Neuronal stem cell (in vitro differentiated cells): ENCODE data around the gene NQO2.
"Not testable (repeated sequence)": the region's sequence is repeated elsewhere in the genome, so short reads cannot be mapped to it uniquely, and the experiment has no call there.

Experiments used
- DNase-seq: peaks from one replicate; pipeline ENCODE4 v3.0.0-alpha.2; 2013; ENCODE audit warnings: low spot score
- H2AFZ ChIP-seq: one replicate; pipeline ENCODE4 v1.6.1; 2013; ENCODE audit warnings: mild to moderate bottlenecking, low read length, inconsistent platforms
- H2AK5ac ChIP-seq: 2 replicates; pipeline ENCODE4 v1.6.1; 2013; ENCODE audit warnings: low read depth, mild to moderate bottlenecking, inconsistent platforms, low read length, moderate library complexity, mixed read lengths
- H2BK120ac ChIP-seq: 2 replicates; pipeline ENCODE4 v1.6.1; 2013; ENCODE audit warnings: low read depth, mild to moderate bottlenecking, inconsistent platforms, low read length, moderate library complexity, mixed read lengths
- H2BK12ac ChIP-seq: one replicate; pipeline ENCODE4 v1.6.1; 2013; ENCODE audit warnings: low read length, inconsistent platforms
- H2BK15ac ChIP-seq: 2 replicates; pipeline ENCODE4 v1.6.1; 2013; ENCODE audit warnings: mild to moderate bottlenecking, low read length, inconsistent platforms, mixed read lengths
- H2BK5ac ChIP-seq: one replicate; pipeline ENCODE4 v1.6.1; 2013; ENCODE audit warnings: inconsistent platforms, mild to moderate bottlenecking, low read length, moderate library complexity
- H3K14ac ChIP-seq: one replicate; pipeline ENCODE4 v1.6.1; 2013; ENCODE audit warnings: low read length, inconsistent platforms
- H3K18ac ChIP-seq: 2 replicates; pipeline ENCODE4 v1.6.1; 2013; ENCODE audit warnings: low read length, inconsistent platforms
- H3K23ac ChIP-seq: 2 replicates; pipeline ENCODE4 v1.6.1; 2013; ENCODE audit warnings: low read depth, mild to moderate bottlenecking, mixed read lengths, low read length, inconsistent platforms; ENCODE audit not compliant: poor library complexity
- H3K27ac ChIP-seq: replicated peaks from 3 replicates; pipeline ENCODE4 v1.5.1; 2013; ENCODE audit warnings: low read length, inconsistent platforms
- H3K27me3 ChIP-seq, 3 experiments: 2 replicates each; pipeline ENCODE4 v1.6.1; 2013; ENCODE audit warnings: low read length in 3 of 3, mild to moderate bottlenecking in 2 of 3, inconsistent platforms in 1 of 3, low read depth in 1 of 3, mixed read lengths in 1 of 3, moderate library complexity in 1 of 3; ENCODE audit not compliant: control insufficient read depth in 3 of 3, insufficient read depth in 3 of 3
- H3K36me3 ChIP-seq, 2 donors: replicated peaks in 1 of 2; 2 replicates each; pipeline ENCODE4 v1.6.1; 2013; ENCODE audit warnings: low read length in 2 of 2; ENCODE audit not compliant: control insufficient read depth in 2 of 2, insufficient read depth in 2 of 2
- H3K4ac ChIP-seq: 2 replicates; pipeline ENCODE4 v1.6.1; 2013; ENCODE audit warnings: inconsistent platforms, mild to moderate bottlenecking, low read length, moderate library complexity
- H3K4me1 ChIP-seq, 2 donors: 1 replicate in 1 of 2; 2 replicates in 1 of 2; pipeline ENCODE4 v1.6.1; 2013; ENCODE audit warnings: low read length in 2 of 2, low read depth in 1 of 2; ENCODE audit not compliant: control insufficient read depth in 2 of 2, insufficient read depth in 1 of 2
- H3K4me2 ChIP-seq: one replicate; pipeline ENCODE4 v1.6.1; 2013; ENCODE audit warnings: mild to moderate bottlenecking, low read length, inconsistent platforms; ENCODE audit not compliant: insufficient read depth, poor library complexity, severe bottlenecking
- H3K4me3 ChIP-seq, 2 donors: 2 replicates each; pipeline ENCODE4 v1.5.1; 2013; ENCODE audit warnings: low read length in 2 of 2, mild to moderate bottlenecking in 2 of 2, inconsistent platforms in 1 of 2, moderate library complexity in 1 of 2
- H3K79me1 ChIP-seq: one replicate; pipeline ENCODE4 v1.6.1; 2013; ENCODE audit warnings: low read depth, mild to moderate bottlenecking, inconsistent platforms, low read length, moderate library complexity
- H3K9ac ChIP-seq: one replicate; pipeline ENCODE4 v1.6.1; 2013; ENCODE audit warnings: mild to moderate bottlenecking, low read depth, low read length, inconsistent platforms; ENCODE audit not compliant: poor library complexity
- H3K9me3 ChIP-seq, 2 donors: replicated peaks in 1 of 2; 2 replicates each; pipeline versions ENCODE3 to v1.6.1; 2013; ENCODE audit warnings: low read length in 2 of 2, mild to moderate bottlenecking in 2 of 2, inconsistent platforms in 1 of 2, low read depth in 1 of 2, mixed read lengths in 1 of 2, moderate library complexity in 1 of 2; ENCODE audit not compliant: control insufficient read depth in 2 of 2, insufficient read depth in 1 of 2
- H4K8ac ChIP-seq: one replicate; pipeline ENCODE4 v1.6.1; 2013; ENCODE audit warnings: low read depth, mild to moderate bottlenecking, inconsistent platforms, low read length, moderate library complexity
- H4K91ac ChIP-seq: one replicate; pipeline ENCODE4 v1.6.1; 2013; ENCODE audit warnings: low read length, low read depth, mild to moderate bottlenecking, inconsistent platforms; ENCODE audit not compliant: poor library complexity
- WGBS, 2 donors: extraction: QIAGEN DNeasy Blood & Tissue Kit; methylation state at CpG; one replicate each; pipeline ENCODE4 v1.1.7; 2013; ENCODE audit warnings: missing lambda C conversion rate in 2 of 2, mixed read lengths in 1 of 2; ENCODE audit not compliant: insufficient read length in 2 of 2, insufficient replicate concordance in 1 of 2; ENCODE audit errors: extremely low coverage in 2 of 2; 5-methylcytosine and 5-hydroxymethylcytosine counted together

The NQO2 gene

GRCh38 chr6:3026791-3027626 lies 27.3 kb downstream of the NQO2 start:
- peaks cover 18 to 25% of the 10 kb centered on the region in 2 donors for H3K4me1 ChIP-seq
- H3K9ac ChIP-seq, result no peak overlapping the region
- no peak overlapping the region for H3K4me3 ChIP-seq
- peak overlapping the region; percentile 60 for H3K27ac ChIP-seq
- H2BK120ac ChIP-seq, result no peak overlapping the region
- H3K18ac ChIP-seq, result no peak overlapping the region
- WGBS, 2 donors, result no CpG with 5 or more reads among the region's 20 CpGs
- peak overlapping the region; percentile 46 for H2AFZ ChIP-seq
- no peak overlapping the region for H2BK15ac ChIP-seq
- H3K36me3 ChIP-seq, result no peaks in the 10 kb centered on the region
- no peak overlapping the region for H4K8ac ChIP-seq
- no peak overlapping the region for H3K23ac ChIP-seq
- H4K91ac ChIP-seq, result no peak overlapping the region
- H3K4ac ChIP-seq, result no peak overlapping the region
- no peak for DNase-seq
- no peak overlapping the region for H2AK5ac ChIP-seq
- H3K14ac ChIP-seq, result no peak overlapping the region
- H2BK12ac ChIP-seq, result no peak overlapping the region
- peaks cover 2% of the 10 kb centered on the region for H3K79me1 ChIP-seq
- no peaks in the 10 kb centered on the region for H3K27me3 ChIP-seq
- no peak overlapping the region for H3K4me2 ChIP-seq
- no peak overlapping the region for H2BK5ac ChIP-seq
- H3K9me3 ChIP-seq, result peaks cover 2 to 3% of the 10 kb centered on the region in 2 donors

GRCh38 chr6:3028156-3028555 lies 28.5 kb downstream of the NQO2 start:
- not testable (repeated sequence) for H3K27me3 ChIP-seq, H4K91ac ChIP-seq, H2BK12ac ChIP-seq, H3K79me1 ChIP-seq, H3K9ac ChIP-seq, H3K4ac ChIP-seq, H2AFZ ChIP-seq, H3K18ac ChIP-seq, H3K4me2 ChIP-seq, H3K14ac ChIP-seq, H3K36me3 ChIP-seq, H3K23ac ChIP-seq, H3K4me3 ChIP-seq, H2BK15ac ChIP-seq, H2BK5ac ChIP-seq, DNase-seq, H2AK5ac ChIP-seq, H2BK120ac ChIP-seq, H3K9me3 ChIP-seq, H4K8ac ChIP-seq, H3K27ac ChIP-seq
- H3K4me1 ChIP-seq, result peaks cover 18 to 21% of the 10 kb centered on the region in 2 donors
- no CpG with 5 or more reads among the region's 5 CpGs for WGBS, 2 donors

- H4K8ac ChIP-seq, result no peak overlapping the region
- no peak for DNase-seq
- peaks cover 0 to 3% (median 0%) of the 10 kb centered on the region in 3 experiments for H3K27me3 ChIP-seq
- H3K23ac ChIP-seq, result no peak overlapping the region
- no peak overlapping the region for H3K14ac ChIP-seq
- H4K91ac ChIP-seq, result no peak overlapping the region
- H3K4me2 ChIP-seq, result no peak overlapping the region
- no CpG with 5 or more reads among the region's 15 CpGs for WGBS, 2 donors
- no peak overlapping the region for H2AFZ ChIP-seq
- H3K27ac ChIP-seq, result no peak overlapping the region
- no peak overlapping the region for H2AK5ac ChIP-seq
- H3K4me1 ChIP-seq, result peaks cover 0 to 7% of the 10 kb centered on the region in 2 donors
- H3K4ac ChIP-seq, result no peak overlapping the region
- H2BK120ac ChIP-seq, result no peak overlapping the region
- H3K4me3 ChIP-seq, result no peak overlapping the region
- H2BK5ac ChIP-seq, result no peak overlapping the region
- H2BK15ac ChIP-seq, result no peak overlapping the region
- no peak overlapping the region for H3K9ac ChIP-seq
- H3K18ac ChIP-seq, result peak overlapping the region; percentile 49
- H3K36me3 ChIP-seq, result no peaks in the 10 kb centered on the region
- peaks cover 2% of the 10 kb centered on the region for H3K79me1 ChIP-seq
- peaks cover 2 to 4% of the 10 kb centered on the region in 2 donors for H3K9me3 ChIP-seq
- H2BK12ac ChIP-seq, result no peak overlapping the region
These were observed 32.4 kb downstream of the NQO2 start for GRCh38 chr6:3031857-3032640.

GRCh38 chr6:3032986-3033385 lies 33.3 kb downstream of the NQO2 start:
- DNase-seq, result no peak
- no peak overlapping the region for H3K23ac ChIP-seq
- no peak overlapping the region for H2BK120ac ChIP-seq
- no peak overlapping the region for H3K27ac ChIP-seq
- no peak overlapping the region for H3K4me3 ChIP-seq
- no peak overlapping the region for H2AK5ac ChIP-seq
- peaks cover 0 to 4% of the 10 kb centered on the region in 2 donors for H3K4me1 ChIP-seq
- H3K79me1 ChIP-seq, result peaks cover 2% of the 10 kb centered on the region
- H3K18ac ChIP-seq, result no peak overlapping the region
- no peak overlapping the region for H3K14ac ChIP-seq
- WGBS, 2 donors, result no CpG with 5 or more reads among the region's 3 CpGs
- H4K8ac ChIP-seq, result no peak overlapping the region
- H3K36me3 ChIP-seq, result no peaks in the 10 kb centered on the region
- no peak overlapping the region for H3K4ac ChIP-seq
- peaks cover 2 to 4% of the 10 kb centered on the region in 2 donors for H3K9me3 ChIP-seq
- H3K27me3 ChIP-seq, result peaks cover 0 to 3% (median 0%) of the 10 kb centered on the region in 3 experiments
- no peak overlapping the region for H2BK12ac ChIP-seq
- no peak overlapping the region for H2AFZ ChIP-seq
- H3K4me2 ChIP-seq, result no peak overlapping the region
- no peak overlapping the region for H4K91ac ChIP-seq
- no peak overlapping the region for H3K9ac ChIP-seq
- H2BK5ac ChIP-seq, result no peak overlapping the region
- H2BK15ac ChIP-seq, result no peak overlapping the region
